MCF 10A (cell line): ENCODE measurements around the gene RFX2. TPM values are rescaled to one million over a fixed set of nuclear protein-coding genes. Genes with fewer than 3 reads are reported as not detected.

Experiments
- BruUV-seq: library from RNA; stranded (reverse); fragments of 400-500 nt; replicated peaks from 2 replicates; lab custom pipeline; 2021; lab: Mats Ljungman, UMichigan
- CTCF ChIA-PET: fragments of 300-600 bp; sonication (Branson Sonifier 250); formaldehyde crosslinking; extraction: SDS; loops from one replicate; lab custom pipeline; 2021; ENCODE audit warnings: antibody characterized with exemption, inconsistent platforms; lab: Yijun Ruan, JAX
- POLR2A ChIA-PET: fragments of 300-600, 350-650 bp; sonication (Branson Sonifier 250); formaldehyde crosslinking; extraction: SDS; loops from one replicate; lab custom pipeline; 2020; ENCODE audit warnings: antibody characterized with exemption, inconsistent platforms; lab: Yijun Ruan, JAX
- DNase-seq: peaks from one replicate; pipeline ENCODE4 v3.0.0-alpha.2; 2018; ENCODE audit not compliant: unreplicated experiment
- H3K27ac Mint-ChIP-seq: one replicate; pipeline ENCODE4 v1.8.0; 2022; ENCODE audit warnings: mild to moderate bottlenecking, low read depth, mixed read lengths; ENCODE audit not compliant: unreplicated experiment
- H3K27me3 Mint-ChIP-seq: one replicate; pipeline ENCODE4 v1.8.0; 2022; ENCODE audit warnings: mixed read lengths; ENCODE audit not compliant: insufficient read depth, unreplicated experiment
- H3K36me3 Mint-ChIP-seq: one replicate; pipeline ENCODE4 v1.8.0; 2022; ENCODE audit warnings: mild to moderate bottlenecking, moderate library complexity, mixed read lengths; ENCODE audit not compliant: insufficient read depth, unreplicated experiment
- H3K4me1 Mint-ChIP-seq: one replicate; pipeline ENCODE4 v1.8.0; 2022; ENCODE audit warnings: mixed read lengths; ENCODE audit not compliant: insufficient read depth, unreplicated experiment
- H3K4me3 Mint-ChIP-seq: one replicate; pipeline ENCODE4 v1.8.0; 2022; ENCODE audit warnings: mild to moderate bottlenecking, moderate library complexity, mixed read lengths; ENCODE audit not compliant: unreplicated experiment
- H3K9me3 Mint-ChIP-seq: one replicate; pipeline ENCODE4 v1.8.0; 2022; ENCODE audit warnings: mixed read lengths; ENCODE audit not compliant: unreplicated experiment
- intact Hi-C: fragments of 100-400 bp; cut with micrococcal nuclease; formaldehyde crosslinking; loops from 2 replicates; pipeline ENCODE4 v1.14.1; 2022
- total RNA-seq: library from RNA; stranded (reverse); gene quantifications from 2 replicates; pipeline ENCODE4 v1.2.3, GENCODE V29; 2022
- TF ChIP-seq, protein P1 (sequence below): fragments of 200-600 bp; IDR thresholded peaks from one replicate; pipeline ENCODE4 v1.8.0; 2022; ENCODE audit warnings: antibody characterized with exemption, mild to moderate bottlenecking; ENCODE audit not compliant: unreplicated experiment

The RFX2 gene
- total RNA-seq, 1 experiment from 2014 or later: 9.9 TPM

DNA sequence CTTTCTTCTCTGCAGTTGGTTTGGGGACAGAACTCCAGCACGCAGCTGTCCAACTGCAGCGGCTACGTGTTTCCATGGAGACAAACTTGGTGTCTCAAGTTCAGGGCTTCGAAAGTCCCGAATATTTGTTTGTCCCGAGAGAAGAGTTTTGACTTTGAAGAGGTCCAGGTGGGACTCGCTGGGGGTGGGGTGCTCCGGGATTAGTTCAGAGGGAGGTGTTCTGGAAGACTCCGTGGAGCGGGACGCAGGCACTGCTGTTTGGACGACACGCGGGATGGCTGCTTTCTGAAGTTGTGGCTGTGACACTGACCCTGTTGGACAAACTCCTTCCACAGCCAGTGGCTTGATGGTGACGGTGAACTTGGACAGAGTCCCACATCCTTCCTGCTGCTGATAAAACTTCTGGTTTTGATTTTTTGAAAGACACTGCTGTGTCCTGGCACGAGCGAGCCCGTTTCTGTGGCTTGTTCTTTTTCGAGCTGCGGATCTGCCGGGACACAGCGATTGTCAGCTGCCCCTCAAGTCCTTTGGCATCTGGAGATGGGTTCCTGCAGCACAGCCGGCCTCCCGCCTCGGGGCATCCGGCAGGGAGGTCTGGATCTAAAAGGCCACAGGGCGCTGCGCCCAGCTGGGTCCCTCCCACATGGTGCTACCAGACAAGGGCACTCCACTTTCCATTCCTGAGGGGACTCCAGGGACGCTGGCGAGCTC lies 116.5 kb downstream of the RFX2 start:
- intact Hi-C loops: no loop called here
- CTCF ChIA-PET: interaction anchor here (0.6 to 2.4 kb wide), 4 partner anchors 14 to 132 kb away, joined by 3 to 7 read pairs (median 4); no protein-coding TSS in a partner anchor
- TF ChIP-seq, protein P1, sequence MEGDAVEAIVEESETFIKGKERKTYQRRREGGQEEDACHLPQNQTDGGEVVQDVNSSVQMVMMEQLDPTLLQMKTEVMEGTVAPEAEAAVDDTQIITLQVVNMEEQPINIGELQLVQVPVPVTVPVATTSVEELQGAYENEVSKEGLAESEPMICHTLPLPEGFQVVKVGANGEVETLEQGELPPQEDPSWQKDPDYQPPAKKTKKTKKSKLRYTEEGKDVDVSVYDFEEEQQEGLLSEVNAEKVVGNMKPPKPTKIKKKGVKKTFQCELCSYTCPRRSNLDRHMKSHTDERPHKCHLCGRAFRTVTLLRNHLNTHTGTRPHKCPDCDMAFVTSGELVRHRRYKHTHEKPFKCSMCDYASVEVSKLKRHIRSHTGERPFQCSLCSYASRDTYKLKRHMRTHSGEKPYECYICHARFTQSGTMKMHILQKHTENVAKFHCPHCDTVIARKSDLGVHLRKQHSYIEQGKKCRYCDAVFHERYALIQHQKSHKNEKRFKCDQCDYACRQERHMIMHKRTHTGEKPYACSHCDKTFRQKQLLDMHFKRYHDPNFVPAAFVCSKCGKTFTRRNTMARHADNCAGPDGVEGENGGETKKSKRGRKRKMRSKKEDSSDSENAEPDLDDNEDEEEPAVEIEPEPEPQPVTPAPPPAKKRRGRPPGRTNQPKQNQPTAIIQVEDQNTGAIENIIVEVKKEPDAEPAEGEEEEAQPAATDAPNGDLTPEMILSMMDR: no peak
- Mint-ChIP-seq H3K4me3 (no peak overlapping the region), H3K27ac (no peak overlapping the region), H3K27me3 (no peaks in the 10 kb centered on the region), H3K36me3 (no peaks in the 10 kb centered on the region), H3K4me1 (no peaks in the 10 kb centered on the region), H3K9me3 (no peaks in the 10 kb centered on the region)
- POLR2A ChIA-PET: no interaction called here
- no peak for DNase-seq
- no TSS peak for BruUV-seq

DNA sequence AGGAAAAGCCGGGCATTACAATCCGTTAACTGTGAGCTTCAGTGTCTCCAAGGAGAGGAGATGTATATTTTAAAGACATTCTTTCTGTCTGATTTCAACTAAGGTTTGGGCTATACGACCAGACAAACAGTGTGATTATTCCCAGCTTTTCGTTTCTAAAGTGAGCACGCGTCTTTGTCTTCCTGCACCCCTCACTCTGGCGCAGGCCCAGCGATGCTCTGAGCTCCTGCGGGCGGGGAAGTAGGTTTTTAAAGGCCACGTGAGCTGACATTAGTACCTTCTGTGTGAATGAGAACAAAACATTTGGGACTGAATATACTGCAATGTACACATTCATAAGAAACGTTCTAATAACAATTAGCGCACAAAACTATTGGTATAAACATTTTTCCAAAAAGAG lies 117.1 kb downstream of the RFX2 start:
- H3K36me3 Mint-ChIP-seq: no peaks in the 10 kb centered on the region
- BruUV-seq: no TSS peak
- no peaks in the 10 kb centered on the region for H3K4me1 Mint-ChIP-seq
- no peak overlapping the region for H3K4me3 Mint-ChIP-seq
- no peaks in the 10 kb centered on the region for H3K27me3 Mint-ChIP-seq
- intact Hi-C loops: no loop called here
- no peak for DNase-seq
- ChIA-PET CTCF (interaction anchor here (0.6 to 2.4 kb wide), 3 partner anchors 14 to 133 kb away, joined by 3 to 7 read pairs (median 3); no protein-coding TSS in a partner anchor), POLR2A (no interaction called here)
- H3K9me3 Mint-ChIP-seq: no peaks in the 10 kb centered on the region
- H3K27ac Mint-ChIP-seq: no peak overlapping the region
- TF ChIP-seq, protein P1: no peak

DNA sequence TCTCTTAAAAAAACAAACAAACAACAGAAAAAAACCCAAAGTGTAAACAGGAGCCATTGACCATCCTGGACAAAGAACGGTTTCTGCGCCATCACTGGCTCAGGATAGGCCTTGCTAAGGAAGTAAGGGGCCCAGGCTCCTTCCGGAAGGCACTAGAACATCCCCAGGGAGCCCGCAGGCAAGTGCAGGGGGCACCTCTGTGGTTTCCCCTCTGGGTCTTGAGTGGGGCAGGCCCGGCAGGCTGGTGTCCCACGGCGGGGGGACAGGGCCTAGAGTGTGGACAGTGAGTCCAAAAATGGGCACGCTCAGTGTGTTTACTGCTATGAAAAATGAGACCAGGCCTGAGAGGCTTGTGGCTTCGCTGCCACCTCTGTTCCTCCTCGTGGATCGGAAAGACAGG lies 117.5 kb downstream of the RFX2 start:
- Mint-ChIP-seq H3K9me3 (no peaks in the 10 kb centered on the region), H3K27me3 (no peaks in the 10 kb centered on the region), H3K36me3 (no peaks in the 10 kb centered on the region), H3K4me1 (no peaks in the 10 kb centered on the region), H3K27ac (no peak overlapping the region), H3K4me3 (no peak overlapping the region)
- no TSS peak for BruUV-seq
- ChIA-PET POLR2A (no interaction called here), CTCF (interaction anchor here (0.6 to 2.4 kb wide), 3 partner anchors 10 to 55 kb away, joined by 3 to 7 read pairs (median 3); no protein-coding TSS in a partner anchor)
- DNase-seq: no peak
- intact Hi-C loops: no loop called here
- TF ChIP-seq, protein P1: no peak

DNA sequence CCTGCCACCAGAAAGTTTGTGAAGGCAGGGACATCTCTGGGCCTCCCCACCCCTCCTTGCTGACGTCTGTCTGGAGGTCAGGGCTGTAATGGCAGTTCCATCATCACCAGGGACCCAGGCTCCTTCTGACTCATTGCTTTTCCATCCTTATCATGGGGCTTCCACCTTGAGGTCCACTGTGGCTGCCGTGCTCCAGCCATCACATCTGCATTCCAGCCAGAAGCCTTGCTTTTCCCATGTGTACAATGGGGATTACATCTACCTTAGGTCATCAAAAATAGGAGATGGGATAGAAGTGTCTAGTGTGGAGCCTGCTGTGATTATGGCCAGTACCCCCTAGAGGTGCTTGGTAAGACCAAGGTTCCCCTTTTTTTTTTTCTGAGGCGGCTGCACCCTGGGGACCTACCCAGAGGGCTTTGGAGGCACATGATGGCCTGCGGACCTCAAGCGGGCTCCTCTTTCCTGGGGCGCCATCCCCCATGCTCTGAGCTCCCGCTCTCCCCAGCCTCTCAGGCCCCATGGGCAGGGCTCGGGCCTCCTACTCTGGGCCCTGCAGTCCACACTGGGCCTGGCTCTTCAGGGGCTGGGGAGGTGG lies 119.0 kb downstream of the RFX2 start:
- H3K27me3 Mint-ChIP-seq: no peaks in the 10 kb centered on the region
- intact Hi-C loops: no loop called here
- CTCF ChIA-PET: interaction anchor here (0.7 kb wide), 1 partner anchor 185 kb away, joined by 3 read pairs; no protein-coding TSS in a partner anchor
- BruUV-seq: no TSS peak
- POLR2A ChIA-PET: no interaction called here
- no peak for DNase-seq
- no peaks in the 10 kb centered on the region for H3K36me3 Mint-ChIP-seq
- H3K27ac Mint-ChIP-seq: no peak overlapping the region
- H3K4me1 Mint-ChIP-seq: peaks cover 9% of the 10 kb centered on the region
- H3K4me3 Mint-ChIP-seq: no peak overlapping the region
- no peaks in the 10 kb centered on the region for H3K9me3 Mint-ChIP-seq
- TF ChIP-seq, protein P1: no peak
